ENCODE data around the gene CILP. TPM values are rescaled to one million over a fixed set of nuclear protein-coding genes. Genes with fewer than 3 reads are reported as not detected.
"Not testable (repeated sequence)": the region's sequence is repeated elsewhere in the genome, so short reads cannot be mapped to it uniquely, and the experiment has no call there.

CILP gene
- total RNA-seq, 6 donors from 2014 or later = 1.0 to 5.2 (median 2.6) TPM

- ATAC-seq (ENCODE audit: low FRiP score in 2 of 2) (no peak), DNase-seq (no peak)
- Histone ChIP-seq H3K27ac (no peak overlapping the region), H3K4me1 (no peaks in the 10 kb centered on the region), H3K27me3 (no peaks in the 10 kb centered on the region), H3K36me3 (no peaks in the 10 kb centered on the region), H3K4me3 (no peak overlapping the region), H3K9me3 (no peaks in the 10 kb centered on the region)
- TF ChIP-seq POLR2A (IDR thresholded peaks at IDR 0.05) (no peak), CTCF (IDR thresholded peaks at IDR 0.05) (no peak), EP300 (IDR thresholded peaks at IDR 0.05) (no peak), POLR2AphosphoS5 (IDR thresholded peaks at IDR 0.05) (no peak)
Observed at GRCh38 chr15:65244638-65245037, 33.4 kb upstream of the CILP start.

GRCh38 chr15:65236443-65236842 is 25.2 kb upstream of the CILP start:
- WGBS, 2 donors = 95 to 99% methylated on average over 8 of the region's 8 CpGs
- H3K4me3 ChIP-seq; H3K9me3 ChIP-seq; DNase-seq; H3K4me1 ChIP-seq; ATAC-seq (ENCODE audit: low FRiP score in 2 of 2); H3K36me3 ChIP-seq; H3K27ac ChIP-seq; H3K27me3 ChIP-seq: not testable (repeated sequence)

GRCh38 chr15:65233696-65234095 is 22.4 kb upstream of the CILP start:
- no peak for DNase-seq
- no peaks in the 10 kb centered on the region for H3K27me3 ChIP-seq
- no peaks in the 10 kb centered on the region for H3K4me1 ChIP-seq
- H3K27ac ChIP-seq = no peak overlapping the region
- no peaks in the 10 kb centered on the region for H3K36me3 ChIP-seq
- no peak overlapping the region for H3K4me3 ChIP-seq
- TF ChIP-seq EP300 (IDR thresholded peaks at IDR 0.05) (no peak), CTCF (IDR thresholded peaks at IDR 0.05) (no peak), POLR2A (IDR thresholded peaks at IDR 0.05) (no peak), POLR2AphosphoS5 (IDR thresholded peaks at IDR 0.05) (no peak)
- ATAC-seq (ENCODE audit: low FRiP score in 2 of 2) = no peak
- whole genome bisulfite sequencing, 2 donors = 84 to 85% methylated on average over 5 of the region's 5 CpGs
- H3K9me3 ChIP-seq = no peaks in the 10 kb centered on the region

- DNase-seq = no peak
- no peak overlapping the region for H3K4me3 ChIP-seq
- H3K9me3 ChIP-seq = no peaks in the 10 kb centered on the region
- ATAC-seq (ENCODE audit: low FRiP score in 2 of 2) = no peak
- no peak overlapping the region for H3K27ac ChIP-seq
- no peaks in the 10 kb centered on the region for H3K4me1 ChIP-seq
- 97% methylated on average over 3 of the region's 3 CpGs for WGBS, 2 donors
- H3K36me3 ChIP-seq = no peaks in the 10 kb centered on the region
- H3K27me3 ChIP-seq = no peaks in the 10 kb centered on the region
- no peak for TF ChIP-seq CTCF (IDR thresholded peaks at IDR 0.05)
- no peak for TF ChIP-seq POLR2A (IDR thresholded peaks at IDR 0.05)
- no peak for TF ChIP-seq EP300 (IDR thresholded peaks at IDR 0.05)
- TF ChIP-seq POLR2AphosphoS5 (IDR thresholded peaks at IDR 0.05) = no peak
Observed at GRCh38 chr15:65232520-65232919, 21.2 kb upstream of the CILP start.

GRCh38 chr15:65231306-65231705 is 20.0 kb upstream of the CILP start:
- Histone ChIP-seq H3K9me3 (no peaks in the 10 kb centered on the region), H3K4me1 (no peaks in the 10 kb centered on the region), H3K27ac (no peak overlapping the region), H3K27me3 (no peaks in the 10 kb centered on the region), H3K4me3 (no peak overlapping the region), H3K36me3 (no peaks in the 10 kb centered on the region)
- DNase-seq = no peak
- WGBS, 2 donors = 90 to 93% methylated on average over 10 of the region's 10 CpGs
- TF ChIP-seq EP300 (IDR thresholded peaks at IDR 0.05) (no peak), POLR2A (IDR thresholded peaks at IDR 0.05) (no peak), CTCF (IDR thresholded peaks at IDR 0.05) (no peak), POLR2AphosphoS5 (IDR thresholded peaks at IDR 0.05) (no peak)
- ATAC-seq (ENCODE audit: low FRiP score in 2 of 2) = no peak

- DNase-seq; H3K9me3 ChIP-seq; H3K27ac ChIP-seq; H3K4me1 ChIP-seq; H3K27me3 ChIP-seq; ATAC-seq (ENCODE audit: low FRiP score in 2 of 2); H3K36me3 ChIP-seq; H3K4me3 ChIP-seq: not testable (repeated sequence)
- WGBS, 2 donors = 79% methylated on average over 3 of the region's 10 CpGs; no CpG with 5 or more reads in 1 of the 2 donors
Observed at GRCh38 chr15:65226901-65227300, 15.6 kb upstream of the CILP start.
